Measurements from ENCODE around the gene XYLB.

Gene XYLB

DNA sequence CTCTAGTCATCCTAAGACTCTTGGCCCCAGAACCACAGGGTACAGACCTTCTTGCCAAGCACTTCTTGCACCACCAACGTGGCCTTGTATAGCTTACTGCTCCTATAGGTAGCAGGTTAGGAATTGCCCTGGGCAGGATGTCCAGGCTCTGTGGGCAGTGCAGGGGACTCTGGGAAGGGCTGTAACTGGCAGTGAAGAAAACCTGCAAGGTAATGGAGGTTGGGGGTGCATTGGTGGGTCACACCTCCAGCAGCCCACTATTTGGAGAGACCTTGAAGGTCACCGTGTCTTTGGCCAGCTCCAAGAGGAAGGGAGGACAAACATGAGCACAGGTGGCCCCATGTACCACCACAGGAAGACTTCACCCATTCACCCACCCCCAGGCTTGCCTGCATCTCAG is 21.3 kb upstream of the XYLB start:
- no peak for DNase-seq

DNA sequence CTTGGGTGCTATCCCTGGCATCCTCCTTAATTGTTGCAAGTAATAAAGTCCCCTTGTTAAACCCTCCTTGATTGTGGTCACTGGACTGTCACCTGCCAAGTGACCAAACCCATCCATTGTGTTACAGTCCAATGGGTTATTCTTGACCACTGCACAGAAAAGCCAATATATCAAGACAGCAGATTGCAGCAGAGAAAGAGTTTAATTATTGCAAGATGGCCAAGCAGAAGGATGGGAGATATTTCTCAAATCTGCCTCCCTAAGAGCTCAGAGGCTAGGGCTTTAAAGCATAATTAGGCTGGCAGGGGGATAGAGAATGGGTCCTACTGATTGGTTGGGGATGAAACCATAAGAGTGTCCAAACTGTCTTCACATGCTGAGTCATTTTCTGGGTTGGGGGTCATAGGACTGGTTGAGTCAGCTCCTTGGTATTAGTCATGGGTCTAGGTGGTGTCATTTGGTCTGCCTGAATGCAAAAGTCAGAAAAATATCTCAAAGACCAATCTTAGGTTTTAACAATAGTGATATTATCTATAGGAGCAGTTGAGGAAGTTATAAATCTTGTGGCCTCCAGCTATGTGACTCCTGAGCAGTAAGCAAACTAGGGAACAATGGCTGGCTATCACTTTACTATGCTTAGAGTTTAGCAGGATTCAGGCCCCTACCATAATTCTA is 19.1 kb upstream of the XYLB start:
- DNase-seq: no peak

DNA sequence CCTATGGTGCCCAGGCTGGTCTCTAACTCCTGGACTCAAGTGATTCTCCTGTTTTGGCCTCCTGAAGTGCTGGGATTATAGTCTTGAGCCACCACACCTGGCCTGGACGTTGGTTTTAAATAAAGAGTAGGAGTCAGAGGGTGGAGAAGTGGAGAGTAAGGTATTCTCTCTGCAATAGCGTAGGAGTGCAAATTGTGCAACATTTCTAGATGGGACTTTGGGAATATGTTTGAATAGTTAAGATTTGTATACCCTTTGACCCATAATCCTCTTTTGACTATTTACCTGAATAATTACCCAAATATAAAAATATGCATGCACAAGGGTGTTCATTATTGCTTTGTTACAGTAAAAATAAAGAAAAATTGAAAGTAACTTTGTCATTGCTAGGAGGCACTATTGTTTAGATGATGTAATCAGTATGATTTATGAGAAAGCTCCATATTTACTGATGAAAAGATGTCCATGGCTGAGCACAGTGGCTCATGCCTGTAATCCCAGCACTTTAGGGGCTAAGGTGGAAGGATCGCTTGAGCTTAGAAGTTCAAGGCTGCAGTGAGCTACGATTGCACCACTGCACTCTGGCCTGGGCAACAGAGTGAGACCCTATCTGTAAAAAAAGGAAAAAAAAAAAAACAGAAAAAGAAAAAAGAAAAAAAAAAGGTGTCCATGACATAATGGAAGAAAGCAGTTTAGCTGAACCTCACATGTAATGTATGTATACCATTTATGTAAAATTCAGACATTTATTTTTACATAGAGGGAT is 15.1 kb upstream of the XYLB start:
- DNase-seq: no peak

DNA sequence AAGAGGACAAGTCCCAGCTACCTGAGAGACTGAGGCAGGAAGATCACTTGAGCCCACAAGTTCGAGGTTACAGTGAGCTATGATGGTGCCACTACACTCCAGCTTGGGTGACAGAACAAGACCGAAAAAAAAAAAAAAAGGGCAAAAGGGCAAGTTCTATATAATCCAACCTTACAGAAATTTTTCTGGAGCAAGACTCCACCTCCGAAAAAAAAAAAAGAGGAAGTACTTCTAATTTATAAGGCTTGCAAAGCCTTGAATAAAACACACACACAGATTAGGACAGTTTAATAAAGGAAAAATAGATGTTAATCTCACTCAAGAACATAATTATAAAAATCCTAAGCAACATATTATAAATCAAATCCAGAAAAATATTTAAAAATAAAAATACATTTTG is 14.4 kb upstream of the XYLB start:
- DNase-seq: no peak

DNA sequence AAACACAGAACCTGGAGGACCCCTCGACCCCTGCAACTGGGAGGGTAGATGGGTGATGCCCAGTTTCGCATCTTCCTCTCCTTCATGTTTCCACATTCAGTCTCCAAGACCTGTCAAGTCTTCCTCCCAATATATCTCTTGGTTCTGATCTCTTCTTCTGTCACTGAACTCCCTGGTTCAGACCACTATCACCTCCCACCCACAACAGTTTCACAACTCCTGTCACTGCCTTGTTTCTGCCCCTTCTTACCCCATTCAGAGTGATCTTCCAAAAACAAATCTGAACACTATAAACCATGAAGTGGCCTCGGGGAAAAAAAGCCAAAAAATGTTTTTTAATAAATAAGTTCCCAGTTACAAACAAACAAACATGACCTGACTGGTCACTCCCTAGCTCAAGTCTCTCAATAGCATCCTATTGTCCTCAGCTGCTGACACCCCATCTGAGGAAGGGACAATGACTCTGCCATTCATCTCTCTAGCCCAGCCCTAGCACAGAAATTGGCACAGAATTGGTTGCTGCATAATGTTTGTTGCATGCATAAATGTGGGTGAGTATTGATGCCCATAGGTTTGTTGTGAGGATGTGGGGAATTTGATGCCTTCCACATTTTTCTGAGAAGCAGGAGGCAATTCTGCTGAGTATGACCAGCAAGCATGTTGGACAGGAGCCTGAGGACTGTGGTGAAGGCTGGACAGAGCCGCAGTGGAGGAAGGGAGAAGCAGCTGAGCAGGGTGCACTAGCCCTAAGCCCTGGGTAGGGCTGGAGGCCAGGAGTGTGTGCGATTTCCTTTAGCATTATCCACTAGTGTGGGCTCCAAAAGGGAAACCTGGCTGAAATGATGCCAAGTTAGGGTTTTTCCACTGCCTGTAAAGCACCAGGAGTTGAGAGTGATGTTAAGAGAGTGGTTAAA is 12.2 kb upstream of the XYLB start:
- DNase-seq: no peak

DNA sequence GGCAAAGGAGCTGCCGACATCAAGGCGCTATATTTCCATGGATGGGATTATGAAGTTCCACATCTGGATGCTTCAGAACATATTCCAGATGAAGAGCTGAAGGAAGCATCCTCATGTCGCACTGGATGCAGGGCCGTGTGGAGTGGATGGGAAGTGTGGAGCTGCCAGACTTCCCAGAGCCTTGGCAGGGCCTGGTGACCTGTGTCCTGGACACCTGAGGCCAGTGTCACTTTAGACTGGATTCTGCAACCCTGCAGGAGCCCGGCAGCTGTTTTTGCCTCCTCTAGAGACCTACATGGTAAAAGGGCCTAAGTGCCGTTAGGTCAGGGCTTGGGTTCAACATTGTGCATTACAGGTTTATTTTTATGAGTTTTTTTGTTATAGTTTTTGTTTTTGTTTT is 11.3 kb upstream of the XYLB start:
- no peak for DNase-seq

DNA sequence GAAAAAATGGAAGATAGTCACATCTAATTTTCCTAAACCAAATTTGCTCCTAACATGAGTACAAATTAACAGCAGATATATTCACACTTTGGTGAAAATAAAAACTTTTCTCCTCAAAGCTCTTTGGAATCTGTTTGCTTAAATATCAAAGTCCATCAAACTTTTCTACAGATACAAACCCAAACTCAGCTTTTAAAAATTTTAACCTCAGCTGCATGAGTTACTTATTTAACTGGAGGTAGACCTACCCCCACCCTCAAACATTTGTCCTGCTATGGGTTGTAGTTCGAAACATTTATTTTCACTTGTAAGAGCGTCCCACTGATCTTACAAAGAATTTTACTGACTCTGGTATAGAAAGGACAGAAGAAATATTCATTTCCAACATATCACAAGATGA is 8.9 kb upstream of the XYLB start:
- no peak for DNase-seq

DNA sequence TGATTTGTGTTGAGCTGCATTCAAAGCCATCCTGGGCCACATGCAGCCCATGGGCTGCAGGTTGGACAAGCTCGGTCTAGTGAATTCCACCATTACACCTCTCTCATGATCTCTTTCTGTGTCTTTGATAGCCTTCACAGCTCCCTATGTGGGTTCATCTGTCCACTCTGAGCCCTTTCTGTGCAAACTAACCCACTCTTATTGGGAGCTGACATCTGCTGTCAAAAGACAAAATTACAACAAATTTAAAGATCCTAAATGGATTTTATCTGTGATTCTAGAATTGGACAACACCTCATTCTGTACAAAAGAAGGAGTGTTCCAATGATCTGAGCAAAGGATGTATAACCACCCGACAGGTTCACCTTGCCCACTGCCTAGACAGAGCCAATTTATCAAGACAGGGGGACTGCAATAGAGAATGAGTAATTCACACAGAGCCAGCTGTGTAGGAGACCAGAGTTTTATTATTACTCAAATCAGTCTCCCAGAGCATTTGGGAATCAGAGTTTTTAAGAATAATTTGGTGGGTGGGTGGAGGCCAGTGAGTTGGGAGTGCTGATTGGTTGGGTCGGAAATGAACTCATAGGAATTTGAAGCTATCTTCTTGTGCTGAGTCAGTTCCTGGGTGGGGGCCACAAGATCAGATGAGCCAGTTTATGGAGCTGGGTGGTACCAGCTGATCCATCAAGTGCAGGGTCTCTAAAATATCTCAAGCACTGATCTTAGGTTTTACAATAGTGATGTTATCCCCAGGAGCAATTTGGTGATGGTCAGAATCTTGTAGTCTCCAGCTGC is 2.6 kb upstream of the XYLB start:
- peak; percentile 5 for DNase-seq

DNA sequence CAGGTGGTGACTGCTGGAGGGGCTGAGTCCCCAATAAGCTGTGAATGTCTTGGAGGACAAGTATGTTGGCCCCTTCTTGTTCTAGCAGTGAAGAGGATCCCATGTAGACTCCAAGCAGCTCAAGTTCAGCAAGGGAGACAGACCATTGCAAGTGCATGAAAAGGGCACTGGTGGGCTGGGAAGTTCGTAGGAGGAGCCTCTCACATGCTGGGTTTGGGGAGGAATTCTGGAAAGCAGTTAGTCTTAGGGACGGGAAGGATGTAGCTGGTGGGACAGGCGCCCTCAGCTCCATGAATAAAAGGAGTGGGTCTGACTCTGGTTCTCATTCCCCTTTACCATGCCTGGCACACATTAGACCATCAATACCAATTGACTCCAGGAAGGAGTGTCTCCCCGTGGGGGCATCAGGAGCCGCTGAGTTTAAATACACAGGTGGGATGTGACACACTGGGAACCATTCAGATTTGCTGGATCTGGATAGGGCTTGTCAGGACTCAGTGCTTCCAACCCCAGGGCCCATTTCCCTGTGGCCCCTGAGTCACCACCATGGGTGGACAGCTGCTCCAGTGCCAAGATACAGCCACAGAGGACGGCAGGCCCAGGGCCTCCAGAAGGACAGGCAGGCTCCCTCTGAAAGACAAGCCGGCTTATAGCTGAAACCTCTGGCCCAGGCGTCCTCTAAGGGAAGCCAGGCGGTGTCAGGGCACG is 552 bp upstream of the XYLB start:
- no peak for DNase-seq

DNA sequence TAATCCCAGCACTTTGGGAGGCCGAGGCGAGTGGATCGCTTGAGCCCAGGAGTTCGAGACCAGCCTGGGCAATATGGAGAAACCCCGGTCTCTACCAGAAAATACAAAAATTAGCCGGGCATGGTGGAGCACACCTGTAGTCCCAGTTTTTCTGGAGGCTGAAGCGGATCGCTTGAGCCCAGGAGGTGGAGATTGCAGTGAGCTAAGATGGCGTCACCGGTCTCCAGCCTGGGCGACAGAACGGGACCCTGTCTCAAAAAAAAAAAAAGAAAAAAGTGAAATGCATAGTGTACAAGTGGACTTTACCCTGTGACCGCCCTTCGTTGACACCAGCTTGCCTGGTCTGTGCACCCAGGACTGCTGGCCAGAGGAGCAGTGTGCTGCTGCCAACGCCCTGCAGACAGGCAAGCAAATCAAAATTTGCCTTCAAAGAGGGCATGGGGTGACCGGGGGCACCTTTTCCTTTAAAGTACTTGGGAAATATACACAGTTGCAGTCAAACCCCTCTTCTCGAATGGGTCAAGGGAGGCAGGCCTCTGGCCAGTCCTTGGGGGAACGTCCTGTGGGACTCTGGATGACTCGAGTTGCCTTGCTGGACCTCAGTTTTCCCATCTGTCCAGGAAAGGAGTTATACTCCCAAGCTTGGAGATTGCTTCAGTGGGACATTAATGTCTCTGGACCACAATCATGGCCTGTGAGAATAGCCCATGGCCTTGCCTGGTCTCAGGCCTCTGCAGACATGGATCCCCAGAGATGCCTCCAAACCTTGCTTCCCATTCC is 1.0 kb downstream of the XYLB start:
- no peak for DNase-seq

DNA sequence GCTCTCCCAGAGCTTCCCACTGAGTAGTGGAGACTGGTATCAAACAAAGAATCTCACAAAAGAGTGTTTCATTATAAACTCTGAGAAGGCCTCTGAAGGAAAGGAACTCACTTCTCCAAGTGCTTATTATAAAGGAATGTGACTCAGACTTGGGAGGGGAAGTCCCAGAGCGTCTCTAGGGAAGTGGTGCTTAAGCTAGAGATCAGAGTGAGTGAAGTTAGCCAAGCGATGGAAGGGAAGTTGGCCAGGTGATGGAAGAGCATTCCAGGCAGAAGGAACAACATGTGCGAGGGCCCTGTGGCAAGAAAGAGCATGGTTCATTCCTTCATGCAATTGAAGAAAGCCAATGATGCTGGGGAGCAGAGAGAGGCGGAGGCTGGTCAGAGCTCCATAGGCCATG is 2.3 kb downstream of the XYLB start:
- DNase-seq: no peak

DNA sequence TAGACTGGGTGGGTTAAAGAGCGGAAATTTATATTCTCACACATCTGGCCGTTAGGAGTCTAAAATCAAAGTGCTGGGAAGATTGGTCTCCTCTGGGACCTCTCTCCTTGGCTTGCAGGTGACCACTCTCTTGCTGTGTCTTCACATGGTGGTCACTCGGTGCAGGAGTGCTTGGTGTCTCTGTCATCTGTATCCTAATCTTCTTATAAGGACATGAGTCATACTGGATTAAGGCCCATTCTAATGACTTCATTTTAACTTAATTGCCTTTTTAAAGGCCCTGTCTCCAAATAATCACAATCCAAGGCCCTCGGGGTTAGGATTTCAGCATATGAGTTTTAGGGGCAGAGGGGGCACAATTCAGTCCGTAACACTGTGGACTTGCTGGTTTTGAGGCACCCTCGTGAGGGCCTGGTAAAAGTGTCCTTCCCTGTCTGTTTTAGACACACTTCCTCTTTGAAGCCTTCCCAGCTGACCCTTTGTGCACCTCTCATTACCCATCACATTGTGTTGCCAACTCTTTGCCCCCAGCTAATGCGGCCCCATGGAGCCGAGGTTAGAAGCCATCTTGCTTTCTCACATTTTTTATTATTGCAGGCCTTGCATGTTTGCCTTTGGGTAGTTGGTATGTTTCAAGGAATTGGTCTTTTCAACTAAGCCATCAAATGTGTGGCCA is 3.2 kb downstream of the XYLB start:
- DNase-seq: no peak

DNA sequence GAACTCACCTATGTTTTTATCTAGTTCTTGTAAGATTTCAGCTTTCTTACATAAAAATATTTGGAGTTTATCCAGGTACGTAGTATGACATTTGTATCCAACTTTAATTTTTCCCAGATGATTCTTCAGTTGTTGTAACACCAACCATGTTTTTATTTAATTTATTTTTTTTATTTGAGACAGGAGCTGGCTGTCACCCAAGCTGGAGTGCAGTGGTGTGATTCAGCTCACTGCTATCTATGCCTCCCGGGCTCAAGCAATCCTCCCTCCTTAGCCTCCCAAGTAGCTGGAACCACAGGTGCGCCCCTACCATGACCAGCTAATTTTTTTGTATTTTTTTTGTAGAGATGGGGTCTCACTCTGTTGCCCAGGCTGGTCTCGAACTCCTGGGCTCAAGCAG is 6.6 kb downstream of the XYLB start:
- no peak for DNase-seq

DNA sequence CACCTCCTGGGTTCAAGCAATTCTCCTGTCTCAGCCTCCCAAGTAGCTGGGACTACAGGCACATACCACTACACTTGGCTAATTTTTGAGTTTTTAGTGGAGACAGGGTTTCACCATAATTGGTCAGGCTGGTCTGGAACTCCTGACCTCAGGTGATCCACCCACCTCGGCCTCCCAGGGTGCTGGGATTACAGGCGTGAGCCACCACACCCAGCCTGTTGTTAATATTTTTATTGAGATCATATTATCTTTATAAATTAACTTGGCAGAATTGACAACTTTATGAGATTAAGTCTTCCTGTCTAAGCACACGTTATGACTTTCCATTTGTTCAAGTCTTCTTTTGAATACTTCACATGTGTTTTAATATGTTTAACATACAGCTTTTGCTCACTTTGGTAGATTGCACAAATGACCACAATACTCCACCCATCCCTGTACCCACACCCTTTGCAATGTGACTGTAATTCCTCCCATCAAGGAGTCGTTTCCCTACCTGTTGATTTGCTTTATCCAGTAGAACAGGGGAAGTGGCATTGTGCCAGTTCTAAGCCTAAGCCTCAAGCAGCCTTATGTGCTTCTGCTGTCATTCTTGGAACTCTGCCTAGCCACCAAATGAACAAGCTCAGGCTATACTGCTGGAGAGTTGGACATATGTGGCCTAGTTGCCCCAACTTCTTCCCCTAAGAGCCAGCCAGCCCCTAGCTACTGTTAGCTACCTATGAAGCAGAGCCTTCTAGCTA is 8.2 kb downstream of the XYLB start:
- peak; percentile 3 for DNase-seq

DNA sequence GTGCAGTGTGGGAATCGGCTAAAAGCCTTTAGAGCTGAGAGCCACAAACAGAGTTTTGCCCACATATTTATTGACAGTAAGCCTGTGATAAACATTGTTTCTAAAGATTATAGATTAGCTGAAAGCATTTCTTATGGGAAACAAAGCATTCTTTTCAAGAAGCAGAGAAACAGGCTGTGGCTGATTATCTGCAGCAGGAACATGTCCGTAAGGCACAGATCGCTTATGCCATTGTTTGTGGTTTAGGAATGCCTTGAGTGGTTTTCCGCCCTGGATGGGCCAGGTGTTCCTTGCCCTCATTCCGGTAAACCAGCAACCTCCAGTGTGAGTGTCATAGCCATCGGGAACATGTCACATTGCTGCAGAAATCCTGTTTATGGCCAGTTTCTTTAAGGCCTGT is 12.5 kb downstream of the XYLB start:
- no peak for DNase-seq

DNA sequence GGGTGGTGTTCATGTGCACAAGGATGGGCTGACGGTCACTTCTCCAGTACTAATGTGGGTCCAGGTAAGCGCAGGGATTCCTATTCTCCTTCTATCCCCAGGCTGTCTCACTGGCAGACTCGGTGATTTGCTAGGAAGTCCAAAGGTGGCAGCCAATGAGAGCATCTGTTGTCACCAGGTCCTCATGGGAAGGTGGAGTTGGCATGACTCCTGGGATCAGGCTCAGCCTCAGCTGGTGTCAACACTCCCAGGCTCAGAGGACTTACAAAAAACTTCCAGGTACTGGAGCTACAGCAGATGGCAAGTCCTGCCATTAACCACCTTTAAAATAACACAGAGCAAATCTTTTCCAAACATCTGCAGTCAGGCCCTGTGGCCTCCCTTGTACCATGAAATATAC is 13.8 kb downstream of the XYLB start:
- no peak for DNase-seq

DNA sequence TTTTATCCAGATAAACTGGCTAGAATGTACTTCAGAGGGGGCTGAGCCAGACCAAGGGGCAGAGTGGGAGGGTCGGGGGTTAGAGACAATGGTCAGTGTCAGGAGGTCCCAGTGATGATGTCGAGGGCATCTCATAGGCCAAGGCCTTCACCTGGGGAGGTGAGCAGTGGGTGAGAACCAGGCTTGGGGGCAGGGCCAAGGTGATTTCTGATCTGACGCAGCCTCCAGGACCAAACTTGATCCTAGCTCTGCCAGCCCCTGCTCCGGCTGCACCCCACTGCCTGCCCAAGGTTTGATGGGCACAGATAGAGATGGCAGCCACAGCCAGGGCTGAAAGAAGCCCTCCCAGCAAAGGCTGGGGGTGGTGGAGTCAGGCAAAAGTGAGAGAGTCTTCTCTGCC is 14.9 kb downstream of the XYLB start:
- DNase-seq: no peak

DNA sequence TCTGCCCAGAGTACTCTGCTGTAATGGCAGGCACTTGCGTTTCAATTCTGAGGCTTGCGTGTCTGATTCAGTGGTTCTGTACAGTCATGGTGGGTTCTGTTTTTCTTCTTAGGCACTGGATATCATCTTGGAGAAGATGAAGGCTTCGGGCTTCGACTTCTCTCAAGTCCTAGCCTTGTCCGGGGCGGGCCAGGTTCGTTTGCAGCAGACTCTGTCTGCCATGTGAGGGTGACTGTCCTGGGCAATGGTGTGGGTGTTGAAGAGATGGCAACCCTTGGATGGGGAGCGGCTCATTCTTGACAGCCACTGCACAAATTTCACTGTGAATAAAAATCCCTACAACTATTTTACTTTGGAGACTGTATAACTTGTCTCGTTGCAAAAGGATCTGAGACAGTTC is 16.2 kb downstream of the XYLB start:
- DNase-seq: no peak

DNA sequence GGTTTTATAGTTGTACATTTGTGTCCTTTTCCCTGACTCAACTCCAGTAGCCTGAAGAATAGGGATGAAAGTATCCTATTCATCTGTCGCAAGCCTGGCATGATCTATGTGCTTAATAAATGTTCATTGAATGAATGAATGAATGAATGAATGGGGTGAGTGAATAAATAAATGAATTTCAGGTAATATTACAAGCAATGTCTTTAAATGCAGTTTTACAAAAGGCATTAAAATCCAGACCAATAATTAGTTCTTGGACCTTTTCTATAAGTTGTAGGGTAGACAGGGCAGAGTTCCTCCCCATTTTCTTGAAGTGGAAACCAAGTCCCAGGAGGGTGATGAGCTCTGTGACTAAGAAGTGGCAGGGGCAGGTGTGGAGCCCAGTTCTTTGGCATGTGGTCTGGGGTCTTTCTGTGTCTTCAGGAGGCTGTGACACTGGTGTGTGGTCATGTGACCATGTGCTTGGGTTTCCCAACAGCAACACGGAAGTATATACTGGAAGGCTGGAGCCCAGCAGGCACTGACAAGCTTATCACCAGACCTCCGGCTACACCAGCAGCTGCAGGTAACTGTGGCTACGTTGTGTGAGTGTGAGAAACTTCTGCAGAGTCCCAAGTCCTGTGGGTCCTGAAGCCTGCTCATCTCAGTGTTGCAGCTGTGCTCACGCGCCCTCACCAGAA is 18.3 kb downstream of the XYLB start:
- DNase-seq: no peak
